Measurements from ENCODE around the gene ZNF598. TPM values are rescaled to one million over a fixed set of nuclear protein-coding genes. Genes with fewer than 3 reads are reported as not detected.
"Not testable (repeated sequence)": the region's sequence is repeated elsewhere in the genome, so short reads cannot be mapped to it uniquely, and the experiment has no call there.

Gene ZNF598
- total RNA-seq, 1 experiment from 2014 or later = 57.4 TPM

GRCh38 chr16:1958715-1959268 lies 50.8 kb downstream of the ZNF598 start (continued):
- TF ChIP-seq ATF3 (IDR thresholded peaks at IDR 0.05) = no peak

DNA sequence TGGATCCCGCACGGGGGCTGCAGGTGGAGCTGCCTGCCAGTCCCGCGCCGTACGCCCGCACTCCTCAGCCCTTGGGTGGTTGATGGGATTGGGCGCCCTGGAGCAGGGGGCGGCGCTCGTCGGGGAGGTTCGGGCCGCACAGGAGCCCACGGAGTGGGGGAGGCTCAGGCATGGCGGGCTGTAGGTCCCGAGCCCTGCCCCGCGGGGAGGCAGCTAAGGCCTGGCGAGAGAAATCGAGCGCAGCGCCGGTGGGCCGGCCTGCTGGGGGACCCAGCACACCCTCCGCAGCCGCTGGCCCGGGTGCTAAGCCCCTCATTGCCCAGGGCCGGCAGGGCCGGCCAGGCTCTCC lies 51.5 kb downstream of the ZNF598 start:
- H3K4me3 ChIP-seq (replicated peaks in 1 of 2; ENCODE audit: low read depth in 1 of 2, low read length in 2 of 2); H3K4me2 ChIP-seq (ENCODE audit: low read length); H3K9me2 ChIP-seq (ENCODE audit: insufficient read depth); RAD21 ChIA-PET (ENCODE audit: low non-redundant PET in 1 of 2, low total read pairs in 2 of 2, uncharacterized antibody in 2 of 2, unreplicated experiment in 2 of 2); H3K9me3 ChIP-seq (ENCODE audit: control insufficient read depth in 1 of 2, insufficient read depth in 1 of 2, low read depth in 1 of 2, low read length in 2 of 2); CTCF ChIA-PET; H3K9ac ChIP-seq (ENCODE audit: low read length); BruUV-seq (replicated peaks); DNase-seq (ENCODE audit: low read depth, low spot score); H2AFZ ChIP-seq (ENCODE audit: low read depth, low read length, poor library complexity, severe bottlenecking); intact Hi-C loops (cut with micrococcal nuclease); H3K36me3 ChIP-seq (ENCODE audit: control insufficient read depth in 1 of 2, insufficient read depth in 2 of 2, low read length in 2 of 2); H3K27me3 ChIP-seq (ENCODE audit: insufficient read depth, low read length); H4K20me1 ChIP-seq (ENCODE audit: insufficient read depth); ATAC-seq: not testable (repeated sequence)
- Histone ChIP-seq H3K4me1 (ENCODE audit: control insufficient read depth in 1 of 2, insufficient read depth in 2 of 2, low read length in 2 of 2) (peaks cover 8 to 35% of the 10 kb centered on the region in 2 experiments), H3K79me2 (ENCODE audit: insufficient read depth, low read length) (peaks cover 35% of the 10 kb centered on the region), H3K27ac (ENCODE audit: low read depth, low read length) (peak overlapping the region; percentile 88; the same call in 1 of the 2 replicates)
- POLR2A ChIA-PET = interaction anchor here (1.7 kb wide), 1 partner anchor 15 kb away, joined by 8 read pairs; the partner anchor contains the start of gene MSRB1

DNA sequence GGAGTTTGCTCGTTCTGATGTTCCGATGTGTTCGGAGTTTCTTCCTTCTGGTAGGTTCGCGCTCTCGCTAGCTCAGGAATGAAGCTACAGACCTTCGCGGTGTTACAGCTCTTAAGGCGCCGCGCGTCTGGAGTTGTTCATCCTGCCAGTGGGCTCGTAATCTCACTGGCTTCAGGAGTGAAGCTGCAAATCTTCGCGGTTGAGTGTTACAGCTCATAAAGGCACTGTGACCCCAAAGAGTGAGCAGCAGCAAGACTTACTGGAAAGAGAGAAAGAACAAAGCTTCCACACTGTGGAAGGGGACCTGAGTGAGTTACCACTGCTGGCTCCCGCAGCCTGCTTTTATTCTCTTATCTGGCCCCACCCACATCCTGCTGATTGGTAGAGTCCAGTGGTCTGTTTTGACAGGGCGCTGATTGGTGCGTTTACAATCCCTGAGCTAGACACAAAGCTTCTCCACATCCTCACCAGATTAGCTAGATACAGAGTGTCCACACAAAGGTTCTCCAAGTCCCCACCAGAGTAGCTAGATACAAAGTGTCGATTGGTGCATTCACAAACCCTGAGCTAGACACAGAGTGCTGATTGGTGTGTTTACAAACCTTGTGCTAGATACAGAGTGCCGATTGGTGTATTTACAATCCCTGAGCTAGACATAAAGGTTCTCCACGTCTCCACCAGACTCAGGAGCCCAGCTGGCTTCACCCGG lies 52.0 kb downstream of the ZNF598 start:
- H3K9ac ChIP-seq (ENCODE audit: low read length); ATAC-seq; H3K27me3 ChIP-seq (ENCODE audit: insufficient read depth, low read length); DNase-seq (ENCODE audit: low read depth, low spot score); H3K9me2 ChIP-seq (ENCODE audit: insufficient read depth); H4K20me1 ChIP-seq (ENCODE audit: insufficient read depth); H3K9me3 ChIP-seq (ENCODE audit: control insufficient read depth in 1 of 2, insufficient read depth in 1 of 2, low read depth in 1 of 2, low read length in 2 of 2); H3K4me3 ChIP-seq (replicated peaks in 1 of 2; ENCODE audit: low read depth in 1 of 2, low read length in 2 of 2); BruUV-seq (replicated peaks); H2AFZ ChIP-seq (ENCODE audit: low read depth, low read length, poor library complexity, severe bottlenecking); H3K36me3 ChIP-seq (ENCODE audit: control insufficient read depth in 1 of 2, insufficient read depth in 2 of 2, low read length in 2 of 2); H3K4me2 ChIP-seq (ENCODE audit: low read length); intact Hi-C loops (cut with micrococcal nuclease): not testable (repeated sequence)
- Histone ChIP-seq H3K4me1 (ENCODE audit: control insufficient read depth in 1 of 2, insufficient read depth in 2 of 2, low read length in 2 of 2) (peaks cover 10 to 30% of the 10 kb centered on the region in 2 experiments), H3K27ac (ENCODE audit: low read depth, low read length) (peak overlapping the region; percentile 88; the same call in 1 of the 2 replicates), H3K79me2 (ENCODE audit: insufficient read depth, low read length) (peaks cover 30% of the 10 kb centered on the region)
- ChIA-PET CTCF (interaction anchor here (0.8 kb wide), 1 partner anchor 1615 kb away, joined by 3 read pairs; no protein-coding TSS in a partner anchor), RAD21 (ENCODE audit: low non-redundant PET in 1 of 2, low total read pairs in 2 of 2, uncharacterized antibody in 2 of 2, unreplicated experiment in 2 of 2) (interaction anchor here in 1 of 2 experiments (0.7 kb wide), 1 partner anchor 51 kb away, joined by 4 read pairs; no protein-coding TSS in a partner anchor), POLR2A (interaction anchor here (1.7 kb wide), 1 partner anchor 14 kb away, joined by 8 read pairs; the partner anchor contains the start of gene MSRB1)
- TF ChIP-seq POLR2A (IDR thresholded peaks at IDR 0.05; ENCODE audit: borderline replicate concordance, extremely low read depth, insufficient read depth, insufficient read length) = peak; percentile 51
